Measurements from ENCODE around the gene ARHGAP40.

GRCh38 chr20:38584099-38584763 is 17.4 kb upstream of the ARHGAP40 start:
- TF ChIP-seq, protein P1, sequence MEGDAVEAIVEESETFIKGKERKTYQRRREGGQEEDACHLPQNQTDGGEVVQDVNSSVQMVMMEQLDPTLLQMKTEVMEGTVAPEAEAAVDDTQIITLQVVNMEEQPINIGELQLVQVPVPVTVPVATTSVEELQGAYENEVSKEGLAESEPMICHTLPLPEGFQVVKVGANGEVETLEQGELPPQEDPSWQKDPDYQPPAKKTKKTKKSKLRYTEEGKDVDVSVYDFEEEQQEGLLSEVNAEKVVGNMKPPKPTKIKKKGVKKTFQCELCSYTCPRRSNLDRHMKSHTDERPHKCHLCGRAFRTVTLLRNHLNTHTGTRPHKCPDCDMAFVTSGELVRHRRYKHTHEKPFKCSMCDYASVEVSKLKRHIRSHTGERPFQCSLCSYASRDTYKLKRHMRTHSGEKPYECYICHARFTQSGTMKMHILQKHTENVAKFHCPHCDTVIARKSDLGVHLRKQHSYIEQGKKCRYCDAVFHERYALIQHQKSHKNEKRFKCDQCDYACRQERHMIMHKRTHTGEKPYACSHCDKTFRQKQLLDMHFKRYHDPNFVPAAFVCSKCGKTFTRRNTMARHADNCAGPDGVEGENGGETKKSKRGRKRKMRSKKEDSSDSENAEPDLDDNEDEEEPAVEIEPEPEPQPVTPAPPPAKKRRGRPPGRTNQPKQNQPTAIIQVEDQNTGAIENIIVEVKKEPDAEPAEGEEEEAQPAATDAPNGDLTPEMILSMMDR (conservative IDR thresholded peaks at IDR 0.05; ENCODE audit: low read depth, low read length): no peak
- TF ChIP-seq MAZ (IDR thresholded peaks at IDR 0.05; ENCODE audit: borderline replicate concordance, low read depth, low read length): no peak
- TF ChIP-seq POLR2A (IDR thresholded peaks at IDR 0.05; ENCODE audit: low read depth, low read length): no peak
- no peak for TF ChIP-seq RAD21 (IDR thresholded peaks at IDR 0.05; ENCODE audit: low read length)
- TF ChIP-seq MAFK (IDR thresholded peaks at IDR 0.05; ENCODE audit: low read depth, low read length): no peak
- TF ChIP-seq MXI1 (IDR thresholded peaks at IDR 0.05; ENCODE audit: borderline replicate concordance, low read depth, low read length): no peak
- no peak for TF ChIP-seq RCOR1 (IDR thresholded peaks at IDR 0.05; ENCODE audit: insufficient replicate concordance, low read length)
- no peak for TF ChIP-seq CEBPB (IDR thresholded peaks at IDR 0.05; ENCODE audit: low read depth, low read length)
- no peak for TF ChIP-seq SMC3 (IDR thresholded peaks at IDR 0.05; ENCODE audit: low read depth, low read length)
- TF ChIP-seq, protein P2, sequence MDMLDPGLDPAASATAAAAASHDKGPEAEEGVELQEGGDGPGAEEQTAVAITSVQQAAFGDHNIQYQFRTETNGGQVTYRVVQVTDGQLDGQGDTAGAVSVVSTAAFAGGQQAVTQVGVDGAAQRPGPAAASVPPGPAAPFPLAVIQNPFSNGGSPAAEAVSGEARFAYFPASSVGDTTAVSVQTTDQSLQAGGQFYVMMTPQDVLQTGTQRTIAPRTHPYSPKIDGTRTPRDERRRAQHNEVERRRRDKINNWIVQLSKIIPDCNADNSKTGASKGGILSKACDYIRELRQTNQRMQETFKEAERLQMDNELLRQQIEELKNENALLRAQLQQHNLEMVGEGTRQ (IDR thresholded peaks at IDR 0.05; ENCODE audit: low read depth, low read length): no peak
- no peak for TF ChIP-seq RFX5 (IDR thresholded peaks at IDR 0.05; ENCODE audit: low read depth, low read length)
- no peak for TF ChIP-seq NFE2L2 (IDR thresholded peaks at IDR 0.05; ENCODE audit: low read depth, low read length)

Data from IMR-90 (cell line).